ENCODE data around the gene TPST2.

DNA sequence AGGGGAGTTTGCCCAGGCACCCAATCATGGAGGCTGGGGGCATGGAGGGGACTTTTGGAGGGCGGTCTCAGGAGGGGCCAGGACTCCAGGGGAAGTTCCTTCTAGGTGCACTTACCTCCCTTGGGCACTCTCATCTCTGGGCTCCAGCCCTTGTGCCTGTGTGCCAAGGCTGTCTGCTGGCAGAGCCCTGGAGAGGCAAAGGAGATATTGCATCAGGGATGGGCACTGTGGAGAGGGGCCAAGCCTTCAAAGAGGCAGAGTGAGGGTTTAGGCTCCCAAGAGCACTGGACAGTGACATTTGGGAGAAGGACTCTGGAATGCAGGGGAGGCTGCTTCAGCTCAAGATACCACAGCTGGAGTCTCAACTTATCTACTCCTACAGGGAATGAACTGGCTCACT, 45.4 kb downstream of the TPST2 start:
- TF ChIP-seq CTCF (IDR thresholded peaks at IDR 0.05; ENCODE audit: low read depth, low read length, poor library complexity, severe bottlenecking) (no peak), EZH2phosphoT487 (IDR thresholded peaks at IDR 0.05; ENCODE audit: borderline replicate concordance, low read length) (no peak)
